Natural killer cell (primary cell): Measurements from ENCODE around the gene CATSPERZ. TPM values are rescaled to one million over a fixed set of nuclear protein-coding genes. Genes with fewer than 3 reads are reported as not detected.

Source experiments
- ATAC-seq, 3 donors: fragments of 150-1000 bp in 2 of 3; fragments of 200-7000 bp in 1 of 3; cut with Tn5 transposase; 1 replicate in 1 of 3; 2 replicates in 2 of 3; pipeline ENCODE4 v1.10.0; 2021; ENCODE audit warnings: mild to moderate bottlenecking in 2 of 3, moderate library complexity in 2 of 3
- DNase-seq, 2 donors: peaks; one replicate each; pipeline versions ENCODE4 v3.0.0 to v3.0.0-alpha.2; 2013 to 2021; ENCODE audit warnings: mixed read lengths in 1 of 2
- H3K27ac ChIP-seq: one replicate; pipeline ENCODE4 v1.5.1; 2013; ENCODE audit warnings: mild to moderate bottlenecking, low read length
- H3K27me3 ChIP-seq: one replicate; pipeline ENCODE4 v1.6.1; 2013; ENCODE audit warnings: low read length; ENCODE audit not compliant: control insufficient read depth, insufficient read depth
- H3K36me3 ChIP-seq: one replicate; pipeline ENCODE4 v1.6.1; 2013; ENCODE audit warnings: low read length; ENCODE audit not compliant: control insufficient read depth, insufficient read depth
- H3K4me1 ChIP-seq: one replicate; pipeline ENCODE4 v1.6.1; 2013; ENCODE audit warnings: low read length; ENCODE audit not compliant: control insufficient read depth, insufficient read depth
- H3K4me3 ChIP-seq: one replicate; pipeline ENCODE4 v1.5.1; 2013; ENCODE audit warnings: low read length
- H3K9me3 ChIP-seq: one replicate; pipeline ENCODE4 v1.6.1; 2013; ENCODE audit warnings: low read length; ENCODE audit not compliant: control insufficient read depth, insufficient read depth
- H3K27ac Mint-ChIP-seq, 2 donors: one replicate each; pipeline ENCODE4 v1.8.0; 2022; ENCODE audit warnings: mild to moderate bottlenecking in 2 of 2, mixed read lengths in 2 of 2, moderate library complexity in 1 of 2
- H3K27me3 Mint-ChIP-seq, 2 donors: one replicate each; pipeline ENCODE4 v1.8.0; 2022; ENCODE audit warnings: low read depth in 2 of 2, mixed read lengths in 2 of 2
- H3K36me3 Mint-ChIP-seq: one replicate; pipeline ENCODE4 v1.8.0; 2022; ENCODE audit warnings: mixed read lengths
- H3K4me1 Mint-ChIP-seq, 2 donors: one replicate each; pipeline ENCODE4 v1.8.0; 2022; ENCODE audit warnings: mixed read lengths in 2 of 2
- H3K4me3 Mint-ChIP-seq: one replicate; pipeline ENCODE4 v1.8.0; 2022; ENCODE audit warnings: mild to moderate bottlenecking, moderate library complexity, mixed read lengths
- H3K9me3 Mint-ChIP-seq, 2 donors: one replicate each; pipeline ENCODE4 v1.8.0; 2022; ENCODE audit warnings: mixed read lengths in 2 of 2
- CTCF ChIP-seq: fragments of 200-600 bp; IDR thresholded peaks from one replicate; pipeline ENCODE4 v1.8.0; 2022; ENCODE audit warnings: antibody characterized with exemption
- WGBS: methylation state at CpG from one replicate; pipeline ENCODE4 v1.1.7; 2013; ENCODE audit warnings: missing lambda C conversion rate; ENCODE audit not compliant: insufficient coverage; 5-methylcytosine and 5-hydroxymethylcytosine counted together
- intact Hi-C: fragments of 100-400 bp; cut with micrococcal nuclease; formaldehyde crosslinking; loops from one replicate; pipeline ENCODE4 v1.14.2; 2022
- total RNA-seq, 4 donors: library from RNA; stranded (reverse); fragments of 120-200 nt in 1 of 4; gene quantifications; one replicate each; pipeline versions ENCODE4 v1.2.3 to v1.2.4, GENCODE V29; 2013 to 2022

CATSPERZ gene
- total RNA-seq, 3 donors from 2014 or later (not counting 1 experiment from before 2014, with no cell fraction given): 0.80 to 0.90 TPM; not detected in 1

- H3K36me3 ChIP-seq: peaks cover 30% of the 10 kb centered on the region
- peaks cover 54% of the 10 kb centered on the region for H3K4me1 ChIP-seq
- Mint-ChIP-seq H3K27ac (peak overlapping the region; percentile 96 to 98), H3K27me3 (no peaks in the 10 kb centered on the region), H3K36me3 (no peaks in the 10 kb centered on the region), H3K9me3 (no peaks in the 10 kb centered on the region), H3K4me1 (peaks cover 24 to 53% of the 10 kb centered on the region in 2 donors), H3K4me3 (peak overlapping the region; percentile 95)
- WGBS: 89% methylated on average over 8 of the region's 8 CpGs
- intact Hi-C loops: no loop called here
- H3K27me3 ChIP-seq: no peaks in the 10 kb centered on the region
- DNase-seq (no peak), ATAC-seq (no peak)
- H3K27ac ChIP-seq: peak overlapping the region; percentile 98
- H3K9me3 ChIP-seq: no peaks in the 10 kb centered on the region
- TF ChIP-seq CTCF: no peak
- H3K4me3 ChIP-seq: no peak overlapping the region
Measured at GRCh38 chr11:64338716-64339115, 38.6 kb downstream of the CATSPERZ start.

DNA sequence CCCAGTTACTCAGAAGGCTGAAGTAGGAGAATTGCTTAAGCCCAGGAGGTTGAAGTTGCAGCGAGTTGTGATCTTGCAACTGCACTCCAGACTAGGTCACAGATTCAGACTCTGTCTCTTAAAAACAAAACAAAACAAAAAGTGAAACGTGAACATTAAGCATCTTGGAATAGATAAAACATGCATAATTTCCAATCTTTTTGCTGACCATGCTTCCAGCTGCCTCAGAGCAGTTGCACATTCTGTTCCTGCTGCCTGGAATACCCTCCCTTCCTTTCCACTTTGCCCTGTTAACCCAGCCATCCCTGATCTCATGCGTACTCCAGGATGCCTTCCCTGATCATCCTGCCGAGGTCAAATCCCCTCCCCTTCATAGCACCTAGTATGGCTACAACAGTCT, 39.1 kb downstream of the CATSPERZ start:
- Histone ChIP-seq H3K4me3 (peak overlapping the region; percentile 89), H3K27ac (peak overlapping the region; percentile 98), H3K9me3 (no peaks in the 10 kb centered on the region), H3K36me3 (peaks cover 36% of the 10 kb centered on the region), H3K4me1 (peaks cover 59% of the 10 kb centered on the region), H3K27me3 (no peaks in the 10 kb centered on the region)
- ATAC-seq (no peak), DNase-seq (peak in 1 of 2 donors; percentile 35)
- H3K9me3 Mint-ChIP-seq: no peaks in the 10 kb centered on the region
- no peak for TF ChIP-seq CTCF
- peaks cover 24 to 55% of the 10 kb centered on the region in 2 donors for H3K4me1 Mint-ChIP-seq
- H3K4me3 Mint-ChIP-seq: peak overlapping the region; percentile 95
- intact Hi-C loops: no loop called here
- WGBS: 31% methylated on average over 2 of the region's 4 CpGs
- H3K36me3 Mint-ChIP-seq: no peaks in the 10 kb centered on the region
- no peaks in the 10 kb centered on the region for H3K27me3 Mint-ChIP-seq
- H3K27ac Mint-ChIP-seq: peak overlapping the region; percentile 96 to 98

GRCh38 chr11:64339754-64340408, 39.7 kb downstream of the CATSPERZ start, which contains the start of gene CCDC88B:
CCDC88B (plus strand) TSS chr11:64340204; CDS start chr11:64340267, 63 bp downstream.
- Mint-ChIP-seq H3K4me3 (peak within 1 kb of the TSS; percentile 95), H3K4me1 (peaks cover 24 to 57% of the 10 kb centered on the region in 2 donors), H3K9me3 (no peaks in the 10 kb centered on the region), H3K27ac (peak within 1 kb of the TSS; percentile 96 to 98), H3K36me3 (no peaks in the 10 kb centered on the region), H3K27me3 (no peaks in the 10 kb centered on the region)
- ATAC-seq (peak; percentile 83 to 95 (median 87)), DNase-seq (peak; percentile 85 to 94)
- intact Hi-C loops: loop anchor here (1.0 to 5.0 kb wide), 4 partner anchors 23 to 133 kb away; partner anchors contain the start of genes ESRRA, FERMT3 and TRMT112
- peak within 1 kb of the TSS; percentile 89 for H3K4me3 ChIP-seq
- H3K9me3 ChIP-seq: no peaks in the 10 kb centered on the region
- H3K27me3 ChIP-seq: no peaks in the 10 kb centered on the region
- peak within 1 kb of the TSS; percentile 98 for H3K27ac ChIP-seq
- 2% methylated on average over 16 of the region's 16 CpGs for WGBS
- H3K36me3 ChIP-seq: peaks cover 39% of the 10 kb centered on the region
- peaks cover 55% of the 10 kb centered on the region for H3K4me1 ChIP-seq
- no peak for TF ChIP-seq CTCF
